Thymus (tissue), 11 donors: Measurements from ENCODE around the gene CNRIP1. TPM values are rescaled to one million over a fixed set of nuclear protein-coding genes. Genes with fewer than 3 reads are reported as not detected.
"Not testable (repeated sequence)": the region's sequence is repeated elsewhere in the genome, so short reads cannot be mapped to it uniquely, and the experiment has no call there.

Experiments used
- DNase-seq, 9 donors: peaks; one replicate each; pipeline ENCODE4 v3.0.0-alpha.2; 2013; ENCODE audit warnings: low spot score in 9 of 9, low read depth in 6 of 9, missing footprints in 1 of 9
- H3K27ac ChIP-seq, 2 donors: one replicate each; pipeline ENCODE4 v1.5.1; 2013; ENCODE audit warnings: control low read depth in 1 of 2, low read depth in 1 of 2, low read length in 1 of 2, mild to moderate bottlenecking in 1 of 2, moderate library complexity in 1 of 2
- H3K27me3 ChIP-seq, 2 donors: one replicate each; pipeline ENCODE4 v1.5.1; 2013; ENCODE audit warnings: low read length in 1 of 2; ENCODE audit not compliant: control insufficient read depth in 2 of 2, insufficient read depth in 1 of 2
- H3K36me3 ChIP-seq, 2 donors: one replicate each; pipeline ENCODE4 v1.5.1; 2013; ENCODE audit warnings: low read length in 1 of 2, mild to moderate bottlenecking in 1 of 2, moderate library complexity in 1 of 2; ENCODE audit not compliant: control insufficient read depth in 2 of 2, insufficient read depth in 2 of 2
- H3K4me1 ChIP-seq, 2 donors: one replicate each; pipeline ENCODE4 v1.5.1; 2013; ENCODE audit warnings: low read length in 2 of 2; ENCODE audit not compliant: control insufficient read depth in 2 of 2, insufficient read depth in 2 of 2
- H3K4me3 ChIP-seq, 2 donors: one replicate each; pipeline ENCODE4 v1.5.1; 2013; ENCODE audit warnings: low read length in 2 of 2, control low read depth in 1 of 2, mild to moderate bottlenecking in 1 of 2
- H3K9me3 ChIP-seq, 2 donors: one replicate each; pipeline ENCODE4 v1.5.1; 2013; ENCODE audit warnings: low read length in 1 of 2, mild to moderate bottlenecking in 1 of 2; ENCODE audit not compliant: control insufficient read depth in 2 of 2, insufficient read depth in 1 of 2
- WGBS: extraction: QIAGEN DNeasy Blood & Tissue Kit; methylation state at CpG from one replicate; pipeline ENCODE4 v1.1.7; 2013; 5-methylcytosine and 5-hydroxymethylcytosine counted together
- polyA plus RNA-seq: library from polyadenylated mRNA; stranded (reverse); fragments of 200-250 nt; gene quantifications from one replicate; pipeline ENCODE4 v1.2.3, GENCODE V29; 2013
- total RNA-seq: library from RNA; stranded (reverse); fragments of 120-200 nt; gene quantifications from one replicate; pipeline ENCODE4 v1.2.4, GENCODE V29; 2013
- donor health status: healthy.

Gene CNRIP1
- total and polyA plus RNA-seq, 2 donors = 3.8 to 10.3 TPM

DNA sequence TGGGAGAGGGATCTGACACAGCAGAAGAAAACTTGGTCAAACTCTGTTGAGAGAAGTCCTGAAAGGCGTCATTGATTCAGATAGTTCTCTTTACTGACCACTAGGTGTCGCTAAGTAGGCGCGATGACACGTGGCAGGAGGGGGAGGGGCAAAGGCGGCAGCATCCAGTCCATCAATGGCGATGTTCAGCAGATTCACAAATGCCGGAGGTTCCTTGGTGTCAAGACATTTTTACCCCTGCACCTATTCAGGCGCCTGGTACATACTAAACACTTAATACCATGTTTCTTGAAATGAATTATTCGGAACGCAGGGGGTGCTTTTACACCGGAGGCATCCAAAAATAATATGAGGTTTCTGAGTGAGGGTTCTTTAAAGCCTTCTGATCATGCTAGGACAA lies 42.3 kb upstream of the CNRIP1 start:
- H3K4me1 ChIP-seq = peaks cover 0 to 13% of the 10 kb centered on the region in 2 donors
- no peaks in the 10 kb centered on the region for H3K36me3 ChIP-seq
- H3K27ac ChIP-seq = no peak overlapping the region
- no peaks in the 10 kb centered on the region for H3K9me3 ChIP-seq
- WGBS = 13% methylated on average over 12 of the region's 12 CpGs
- no peak overlapping the region for H3K4me3 ChIP-seq
- DNase-seq = peak; percentile 43 to 87 (median 74)
- H3K27me3 ChIP-seq = no peaks in the 10 kb centered on the region

DNA sequence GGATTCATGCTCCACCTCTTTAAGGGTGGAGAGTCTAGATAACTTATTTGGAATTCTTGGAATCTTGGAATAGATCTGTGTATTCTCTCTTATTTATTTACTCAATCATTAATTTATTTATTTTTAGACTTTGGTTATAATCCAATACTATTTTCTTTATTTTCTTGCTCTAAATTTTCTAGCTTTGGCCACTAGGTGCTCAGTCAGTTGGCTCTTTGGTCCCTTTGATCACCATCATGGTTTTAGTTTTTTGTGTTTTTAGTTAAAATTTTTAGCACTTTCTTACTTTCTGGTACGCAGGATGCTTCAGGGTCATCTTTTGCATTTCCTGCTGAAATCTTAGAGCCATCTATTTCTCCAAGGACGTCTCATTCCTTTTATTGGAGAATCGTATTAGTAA lies 40.1 kb upstream of the CNRIP1 start:
- Histone ChIP-seq H3K27me3 (no peaks in the 10 kb centered on the region), H3K27ac (no peak overlapping the region), H3K9me3 (no peaks in the 10 kb centered on the region), H3K36me3 (no peaks in the 10 kb centered on the region), H3K4me3 (no peak overlapping the region), H3K4me1 (peaks cover 0 to 5% of the 10 kb centered on the region in 2 donors)
- no peak for DNase-seq
- WGBS = 98% methylated on average over 3 of the region's 3 CpGs

GRCh38 chr2:68357605-68358337 lies 38.0 kb upstream of the CNRIP1 start:
- no peak for DNase-seq
- H3K4me3 ChIP-seq = no peak overlapping the region
- peaks cover 0 to 1% of the 10 kb centered on the region in 2 donors for H3K4me1 ChIP-seq
- no peak overlapping the region for H3K27ac ChIP-seq
- no peaks in the 10 kb centered on the region for H3K36me3 ChIP-seq
- WGBS = 91% methylated on average over 6 of the region's 6 CpGs
- H3K27me3 ChIP-seq = no peaks in the 10 kb centered on the region
- H3K9me3 ChIP-seq = no peaks in the 10 kb centered on the region

DNA sequence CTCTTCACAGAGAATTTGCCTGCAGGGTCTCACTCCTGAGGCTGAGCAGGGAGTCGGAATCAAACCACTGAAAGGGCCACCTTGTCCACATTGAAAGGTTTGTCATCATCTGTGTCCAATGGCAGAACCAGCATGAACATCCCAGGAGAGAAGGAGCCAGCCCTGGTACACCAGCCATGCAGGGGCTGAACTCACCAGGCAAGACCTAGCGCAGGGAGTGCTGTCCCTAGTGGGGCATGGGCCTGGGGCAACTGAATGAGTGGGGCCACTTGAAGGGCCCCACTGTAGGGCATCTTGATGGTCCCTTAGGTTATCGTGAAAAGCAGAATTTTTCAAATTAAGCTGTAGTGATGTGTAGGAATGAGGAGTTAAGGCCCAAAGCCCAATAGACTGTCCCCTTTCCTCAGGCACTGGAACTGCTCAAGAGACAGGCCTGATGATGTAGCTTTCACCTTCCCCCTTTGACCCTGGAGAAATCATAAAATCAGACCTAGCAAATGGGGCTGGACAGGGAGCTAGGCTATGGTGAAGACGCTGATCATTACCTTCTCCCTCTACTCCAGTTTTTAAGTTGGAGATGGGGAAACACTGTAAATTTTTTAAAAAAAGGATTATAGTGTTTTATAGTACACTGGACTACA lies 37.0 kb upstream of the CNRIP1 start:
- over 99% methylated on average over 4 of the region's 4 CpGs for WGBS
- H3K27ac ChIP-seq = no peak overlapping the region
- H3K9me3 ChIP-seq = no peaks in the 10 kb centered on the region
- DNase-seq = no peak
- H3K27me3 ChIP-seq = no peaks in the 10 kb centered on the region
- no peaks in the 10 kb centered on the region for H3K36me3 ChIP-seq
- H3K4me1 ChIP-seq = no peaks in the 10 kb centered on the region
- H3K4me3 ChIP-seq = no peak overlapping the region

GRCh38 chr2:68352651-68353391 lies 33.1 kb upstream of the CNRIP1 start:
- H3K27ac ChIP-seq = no peak overlapping the region
- WGBS = 62% methylated on average over 2 of the region's 2 CpGs
- DNase-seq = no peak

DNA sequence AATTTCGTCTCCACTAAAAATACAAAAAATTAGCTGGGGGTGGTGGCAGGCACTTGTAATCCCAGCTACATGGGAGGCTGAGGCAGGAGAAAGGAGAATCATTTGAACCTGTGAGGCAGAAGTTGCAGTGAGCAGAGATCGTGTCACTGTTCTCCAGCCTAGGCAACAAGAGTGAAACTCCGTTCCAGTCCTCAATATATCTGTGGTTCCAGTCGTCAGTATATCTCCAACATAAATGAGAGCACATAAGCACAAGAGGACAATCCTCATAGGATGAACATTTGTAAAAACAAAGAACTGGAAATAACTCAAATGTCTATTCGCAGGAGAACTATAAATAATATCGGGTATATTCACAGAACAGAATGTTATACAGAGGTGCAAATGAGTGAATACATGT lies 32.2 kb upstream of the CNRIP1 start:
- Histone ChIP-seq H3K4me1 (no peaks in the 10 kb centered on the region), H3K27me3 (no peaks in the 10 kb centered on the region), H3K36me3 (no peaks in the 10 kb centered on the region), H3K4me3 (no peak overlapping the region), H3K27ac (no peak overlapping the region), H3K9me3 (no peaks in the 10 kb centered on the region)
- DNase-seq = no peak
- 98% methylated on average over 6 of the region's 6 CpGs for WGBS

More at GRCh38 chr2:68352651-68353391, 33.1 kb upstream of the CNRIP1 start:
- Histone ChIP-seq H3K4me1 (no peaks in the 10 kb centered on the region), H3K27me3 (no peaks in the 10 kb centered on the region), H3K9me3 (no peaks in the 10 kb centered on the region), H3K36me3 (no peaks in the 10 kb centered on the region), H3K4me3 (no peak overlapping the region)

- not testable (repeated sequence) for H3K4me3 ChIP-seq
Measured at GRCh38 chr2:68349091-68349490, 29.3 kb upstream of the CNRIP1 start.

DNA sequence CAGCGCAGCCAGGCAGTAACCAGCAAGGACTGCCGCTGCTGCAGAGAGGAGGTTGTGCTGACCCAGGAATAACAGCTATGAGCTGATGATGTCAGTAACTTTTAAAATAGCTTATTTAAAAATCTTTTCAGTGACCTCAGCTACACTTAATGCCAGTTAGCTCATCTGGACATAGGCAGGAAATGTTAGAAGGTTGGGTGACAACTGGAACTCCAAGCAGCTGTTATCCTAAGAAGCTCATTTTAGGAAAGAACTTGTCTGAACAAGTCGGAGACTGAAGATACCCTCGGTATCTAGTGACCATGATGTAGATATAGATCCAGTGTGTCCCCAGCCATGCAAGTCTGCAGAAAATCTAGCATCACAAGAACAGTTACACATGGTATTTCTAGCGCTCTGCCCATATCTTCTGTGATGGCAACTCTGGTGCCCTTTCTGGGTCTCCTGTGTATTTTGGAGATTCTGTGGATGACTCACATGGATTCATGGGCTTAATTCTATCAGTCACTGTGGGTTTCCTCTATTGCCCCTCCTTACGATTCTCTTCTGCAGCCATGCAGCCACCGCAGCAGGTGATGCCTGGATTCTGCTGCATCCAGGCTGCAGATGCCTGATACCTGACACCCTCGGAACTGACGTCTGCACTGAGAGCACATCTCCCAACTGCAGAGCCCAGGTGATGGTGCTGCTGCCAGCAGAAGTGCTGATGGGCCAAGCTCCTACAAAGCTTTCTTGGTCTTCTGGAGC lies 25.6 kb upstream of the CNRIP1 start:
- Histone ChIP-seq H3K4me1 (no peaks in the 10 kb centered on the region), H3K27me3 (no peaks in the 10 kb centered on the region), H3K9me3 (no peaks in the 10 kb centered on the region), H3K4me3 (no peak overlapping the region), H3K27ac (no peak overlapping the region), H3K36me3 (no peaks in the 10 kb centered on the region)
- no peak for DNase-seq
- 93% methylated on average over 9 of the region's 9 CpGs for WGBS

More at GRCh38 chr2:68349091-68349490, 29.3 kb upstream of the CNRIP1 start:
- H3K27me3 ChIP-seq, H3K9me3 ChIP-seq, H3K27ac ChIP-seq, H3K36me3 ChIP-seq, H3K4me1 ChIP-seq, DNase-seq: not testable (repeated sequence)
- WGBS = 98% methylated on average over 4 of the region's 4 CpGs
